ENCODE measurements around the gene OR4D5.

The OR4D5 gene

DNA sequence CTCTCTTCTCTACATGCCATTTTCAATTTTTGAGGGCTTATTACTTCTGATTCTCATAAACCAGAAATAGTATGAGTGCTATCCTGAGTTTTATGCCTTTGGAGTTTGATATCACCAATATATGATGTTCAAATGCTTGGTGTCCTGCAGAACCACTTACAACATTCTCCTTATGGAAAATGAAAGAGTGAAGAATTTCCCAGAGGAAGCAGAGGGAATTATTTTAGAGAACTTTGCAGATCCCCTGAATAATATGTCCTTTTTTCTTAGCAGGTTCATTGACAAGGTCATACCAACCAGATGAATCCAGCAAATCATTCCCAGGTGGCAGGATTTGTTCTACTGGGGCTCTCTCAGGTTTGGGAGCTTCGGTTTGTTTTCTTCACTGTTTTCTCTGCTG is at the start of gene OR4D5:
OR4D5 (plus strand) TSS at position 301 of the 400 bp plus-strand sequence; CDS start at position 301, 0 bp downstream.
- Histone ChIP-seq H3K4me1 (no peaks in the 10 kb centered on the region), H3K79me2 (no peaks in the 10 kb centered on the region), H3K4me3 (ENCODE audit: low read depth, low read length) (no peak within 1 kb of the TSS), H3K27ac (no peak within 1 kb of the TSS), H3K4me2 (ENCODE audit: low read length) (no peak within 1 kb of the TSS), H2AFZ (no peak within 1 kb of the TSS), H3K36me3 (ENCODE audit: control insufficient read depth, insufficient read depth, low read length) (no peaks in the 10 kb centered on the region), H3K9me3 (ENCODE audit: control insufficient read depth, low read length) (no peaks in the 10 kb centered on the region), H3K9ac (no peak within 1 kb of the TSS), H3K27me3 (ENCODE audit: control insufficient read depth, insufficient read depth, low read length) (no peaks in the 10 kb centered on the region)
- TF ChIP-seq, protein P1, sequence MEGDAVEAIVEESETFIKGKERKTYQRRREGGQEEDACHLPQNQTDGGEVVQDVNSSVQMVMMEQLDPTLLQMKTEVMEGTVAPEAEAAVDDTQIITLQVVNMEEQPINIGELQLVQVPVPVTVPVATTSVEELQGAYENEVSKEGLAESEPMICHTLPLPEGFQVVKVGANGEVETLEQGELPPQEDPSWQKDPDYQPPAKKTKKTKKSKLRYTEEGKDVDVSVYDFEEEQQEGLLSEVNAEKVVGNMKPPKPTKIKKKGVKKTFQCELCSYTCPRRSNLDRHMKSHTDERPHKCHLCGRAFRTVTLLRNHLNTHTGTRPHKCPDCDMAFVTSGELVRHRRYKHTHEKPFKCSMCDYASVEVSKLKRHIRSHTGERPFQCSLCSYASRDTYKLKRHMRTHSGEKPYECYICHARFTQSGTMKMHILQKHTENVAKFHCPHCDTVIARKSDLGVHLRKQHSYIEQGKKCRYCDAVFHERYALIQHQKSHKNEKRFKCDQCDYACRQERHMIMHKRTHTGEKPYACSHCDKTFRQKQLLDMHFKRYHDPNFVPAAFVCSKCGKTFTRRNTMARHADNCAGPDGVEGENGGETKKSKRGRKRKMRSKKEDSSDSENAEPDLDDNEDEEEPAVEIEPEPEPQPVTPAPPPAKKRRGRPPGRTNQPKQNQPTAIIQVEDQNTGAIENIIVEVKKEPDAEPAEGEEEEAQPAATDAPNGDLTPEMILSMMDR (IDR thresholded peaks at IDR 0.05): no peak

DNA sequence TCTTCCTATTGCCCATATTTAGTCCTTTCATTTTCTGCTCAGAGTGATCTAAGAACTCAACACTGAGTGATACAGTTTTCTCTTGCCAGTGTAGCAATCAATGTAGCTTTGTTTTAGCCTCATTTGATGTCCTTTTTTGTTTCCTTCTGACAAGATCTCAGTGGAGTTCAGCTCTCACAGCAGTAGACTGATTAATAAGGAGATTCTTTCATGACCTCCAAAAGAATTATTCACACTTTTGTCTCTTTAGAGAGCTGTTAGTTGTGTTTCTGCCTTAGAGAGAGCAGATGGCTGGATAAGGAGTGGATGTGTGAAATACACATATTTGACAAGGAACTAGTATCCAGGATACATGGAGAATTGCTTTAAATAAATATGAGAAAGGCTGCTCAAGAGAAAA is 47.4 kb upstream of the OR4D5 start:
- Histone ChIP-seq H3K27ac (no peak overlapping the region), H3K4me1 (no peaks in the 10 kb centered on the region), H3K9me3 (ENCODE audit: control insufficient read depth, low read length) (no peaks in the 10 kb centered on the region), H3K36me3 (ENCODE audit: control insufficient read depth, insufficient read depth, low read length) (no peaks in the 10 kb centered on the region), H2AFZ (no peak overlapping the region), H3K4me2 (ENCODE audit: low read length) (no peak overlapping the region), H3K4me3 (ENCODE audit: low read depth, low read length) (no peak overlapping the region), H3K27me3 (ENCODE audit: control insufficient read depth, insufficient read depth, low read length) (no peaks in the 10 kb centered on the region), H3K79me2 (no peaks in the 10 kb centered on the region), H3K9ac (no peak overlapping the region)
- TF ChIP-seq, protein P1 (IDR thresholded peaks at IDR 0.05): no peak

DNA sequence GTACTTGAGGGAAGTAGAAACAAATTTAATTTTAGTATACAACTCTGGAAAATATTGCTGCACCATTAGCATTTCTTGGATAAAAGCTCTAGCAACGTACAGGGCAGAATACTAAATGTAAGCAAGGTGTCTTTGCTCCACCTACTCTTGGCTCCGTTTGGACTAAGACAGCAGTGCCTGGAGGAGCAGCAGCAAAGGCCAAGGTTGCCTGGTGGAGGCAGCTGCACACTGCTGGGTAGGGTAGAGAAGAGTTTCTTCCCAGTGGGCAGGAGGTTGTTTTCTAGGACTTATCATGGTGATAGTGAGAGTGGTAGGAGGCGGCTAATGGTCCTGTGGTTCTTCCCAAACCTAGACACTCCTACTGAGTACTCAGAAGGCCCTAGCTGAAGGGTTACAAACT is 39.6 kb upstream of the OR4D5 start:
- Histone ChIP-seq H3K36me3 (ENCODE audit: control insufficient read depth, insufficient read depth, low read length) (no peaks in the 10 kb centered on the region), H3K4me2 (ENCODE audit: low read length) (no peak overlapping the region), H3K79me2 (no peaks in the 10 kb centered on the region), H3K9me3 (ENCODE audit: control insufficient read depth, low read length) (no peaks in the 10 kb centered on the region), H3K4me3 (ENCODE audit: low read depth, low read length) (no peak overlapping the region), H3K4me1 (no peaks in the 10 kb centered on the region), H3K9ac (no peak overlapping the region), H3K27ac (no peak overlapping the region), H2AFZ (no peak overlapping the region), H3K27me3 (ENCODE audit: control insufficient read depth, insufficient read depth, low read length) (no peaks in the 10 kb centered on the region)
- TF ChIP-seq, protein P1 (IDR thresholded peaks at IDR 0.05): no peak

DNA sequence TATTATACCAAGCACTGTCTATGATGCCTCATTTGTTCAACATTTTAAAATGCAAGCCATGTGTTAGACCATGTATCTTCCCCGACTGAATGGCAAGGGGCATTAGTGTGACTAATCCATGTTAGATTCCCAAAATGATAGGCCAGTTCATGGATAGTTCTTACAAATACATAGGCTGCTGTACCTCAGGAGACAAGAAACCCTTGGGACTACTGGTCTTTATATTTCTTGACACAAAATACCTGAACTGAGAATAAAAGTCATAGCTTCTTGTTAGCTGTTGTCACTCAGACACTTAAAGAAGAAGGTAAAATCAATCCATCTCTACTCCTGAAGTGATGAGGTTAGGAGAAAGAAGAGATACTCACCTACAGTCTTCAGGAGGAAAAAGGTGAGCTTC is 37.5 kb upstream of the OR4D5 start, which contains the start of gene OR8D4:
OR8D4 (plus strand) TSS at position 301 of the 400 bp plus-strand sequence. CDS start 4,265 bp downstream, outside the sequence.
- Histone ChIP-seq H3K27ac (no peak within 1 kb of the TSS), H3K4me1 (no peaks in the 10 kb centered on the region)
- TF ChIP-seq, protein P1 (IDR thresholded peaks at IDR 0.05): no peak

DNA sequence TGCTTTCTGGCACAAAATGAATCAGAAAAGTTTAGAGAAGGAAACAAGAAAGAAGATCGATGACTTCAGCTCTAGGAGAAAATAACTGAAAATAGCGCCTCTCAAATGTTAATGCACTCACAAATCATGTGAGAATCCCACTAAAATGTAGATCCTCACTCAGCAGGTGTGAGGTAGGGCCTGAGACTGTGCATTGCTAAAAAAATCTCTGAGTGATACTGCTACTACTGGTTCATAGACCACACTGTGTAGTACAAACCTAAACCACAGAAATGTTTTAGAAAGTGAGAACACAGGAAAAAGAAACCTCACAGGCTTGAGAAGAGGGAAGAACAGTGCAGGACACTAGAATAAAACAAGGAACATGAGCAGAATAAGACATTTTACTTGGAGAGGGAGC is 35.5 kb upstream of the OR4D5 start:
- TF ChIP-seq, protein P1 (IDR thresholded peaks at IDR 0.05): no peak
- Histone ChIP-seq H3K4me2 (ENCODE audit: low read length) (no peak overlapping the region), H3K27me3 (ENCODE audit: control insufficient read depth, insufficient read depth, low read length) (no peaks in the 10 kb centered on the region), H3K4me3 (ENCODE audit: low read depth, low read length) (no peak overlapping the region), H3K79me2 (no peaks in the 10 kb centered on the region), H3K9me3 (ENCODE audit: control insufficient read depth, low read length) (no peaks in the 10 kb centered on the region), H2AFZ (no peak overlapping the region), H3K27ac (no peak overlapping the region), H3K9ac (no peak overlapping the region), H3K4me1 (no peaks in the 10 kb centered on the region), H3K36me3 (ENCODE audit: control insufficient read depth, insufficient read depth, low read length) (no peaks in the 10 kb centered on the region)

More for the DNA sequence above, 37.5 kb upstream of the OR4D5 start, which contains the start of gene OR8D4:
- H3K9ac ChIP-seq: no peak within 1 kb of the TSS
- no peaks in the 10 kb centered on the region for H3K36me3 ChIP-seq (ENCODE audit: control insufficient read depth, insufficient read depth, low read length)
- no peak within 1 kb of the TSS for H3K4me2 ChIP-seq (ENCODE audit: low read length)
- H2AFZ ChIP-seq: no peak within 1 kb of the TSS
- H3K9me3 ChIP-seq (ENCODE audit: control insufficient read depth, low read length): no peaks in the 10 kb centered on the region
- H3K27me3 ChIP-seq (ENCODE audit: control insufficient read depth, insufficient read depth, low read length): no peaks in the 10 kb centered on the region
- H3K4me3 ChIP-seq (ENCODE audit: low read depth, low read length): no peak within 1 kb of the TSS
- H3K79me2 ChIP-seq: no peaks in the 10 kb centered on the region
